Vagina (tissue), 2 donors: ENCODE results near the gene UPF1.

Experiments used
- CTCF ChIP-seq, 3 experiments: fragments of 450-650 bp in 2 of 3; fragments of 200-600 bp in 1 of 3; sonication (generic) in 1 of 3; IDR thresholded peaks; one replicate each; pipeline ENCODE4 v1.5.1; 2017 to 2019; ENCODE audit warnings: antibody characterized with exemption in 3 of 3, mild to moderate bottlenecking in 2 of 3, moderate library complexity in 2 of 3
- POLR2A ChIP-seq, 2 donors: fragments of 450-650 bp; IDR thresholded peaks; one replicate each; pipeline ENCODE4 v1.6.1; 2017; ENCODE audit warnings: antibody characterized with exemption in 2 of 2, mild to moderate bottlenecking in 2 of 2, moderate library complexity in 2 of 2
- POLR2AphosphoS5 ChIP-seq, 2 donors: sonication (generic); formaldehyde crosslinking; IDR thresholded peaks; one replicate each; pipeline ENCODE4 v1.9.0; 2017; ENCODE audit warnings: antibody characterized with exemption in 2 of 2, mild to moderate bottlenecking in 2 of 2, low read depth in 1 of 2; ENCODE audit not compliant: insufficient read depth in 1 of 2

- TF ChIP-seq CTCF (IDR thresholded peaks at IDR 0.05) (no peak), POLR2A (IDR thresholded peaks at IDR 0.05) (no peak), POLR2AphosphoS5 (IDR thresholded peaks at IDR 0.05; ENCODE audit: insufficient read depth in 1 of 2, low read depth in 1 of 2) (no peak)
These were observed 31.4 kb downstream of the UPF1 start for GRCh38 chr19:18862976-18863842.
